ENCODE data around the gene TAF15. TPM values are rescaled to one million over a fixed set of nuclear protein-coding genes. Genes with fewer than 3 reads are reported as not detected.
A peak's percentile ranks its signal among the peaks of the same experiment; 100 is the strongest.

The TAF15 gene
- total RNA-seq, 1 donor from 2014 or later, result 140 TPM

GRCh38 chr17:35865412-35866340, 56.4 kb downstream of the TAF15 start:
- no peak for DNase-seq (ENCODE audit: low spot score)
- intact Hi-C loops (cut with DNase I), result no loop called here

DNA sequence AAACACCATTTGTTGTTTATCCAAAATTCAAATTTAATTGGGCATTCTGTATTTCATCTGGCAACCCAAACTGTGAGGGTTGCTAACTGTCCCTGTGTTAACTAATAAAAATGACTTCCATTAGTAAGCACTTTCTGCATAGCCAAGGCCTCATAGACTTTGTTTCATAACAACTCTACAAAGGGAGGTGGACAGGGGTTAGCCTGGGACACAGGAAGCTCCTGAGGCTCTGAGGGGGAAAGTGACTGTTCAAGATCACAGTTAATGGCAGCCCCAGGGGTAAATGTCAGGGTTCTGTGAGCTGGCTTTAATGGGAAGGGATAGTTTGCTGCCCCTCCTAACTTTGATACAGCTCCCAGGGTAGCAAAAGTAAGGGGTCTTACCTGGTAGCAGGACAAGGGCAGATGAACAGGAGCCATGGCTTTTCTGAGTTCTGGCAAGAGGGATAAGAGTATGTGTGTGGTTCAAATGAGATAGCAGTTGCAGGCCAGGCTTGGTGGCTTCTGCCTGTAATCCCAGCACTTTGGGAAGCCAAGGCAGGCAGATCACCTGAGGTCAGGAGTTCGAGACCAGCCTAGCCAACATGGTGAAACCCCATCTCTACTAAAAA, 57.2 kb downstream of the TAF15 start:
- no peak for DNase-seq (ENCODE audit: low spot score)
- intact Hi-C loops (cut with DNase I), result no loop called here

DNA sequence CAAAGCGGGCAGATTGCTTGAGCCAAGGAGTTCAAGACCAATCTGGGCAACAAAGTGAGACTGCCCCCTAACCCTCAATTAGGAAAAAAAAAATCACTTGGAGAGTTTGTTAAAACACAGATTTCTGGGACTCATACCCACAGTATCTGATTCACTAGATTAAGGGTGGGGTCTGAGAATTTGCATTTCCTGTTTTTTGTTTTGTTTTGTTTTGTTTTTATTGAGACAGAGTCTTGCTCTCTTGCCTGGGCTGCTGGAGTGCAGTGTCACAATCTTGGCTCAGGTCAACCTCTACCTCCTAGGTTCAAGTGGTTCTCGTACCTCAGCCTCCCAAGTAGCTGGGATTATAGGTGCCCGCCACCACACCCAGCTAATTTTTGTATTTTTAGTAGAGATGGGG, 58.3 kb downstream of the TAF15 start:
- intact Hi-C loops (cut with DNase I), result no loop called here
- DNase-seq (ENCODE audit: low spot score), result no peak

- intact Hi-C loops (cut with DNase I), result no loop called here
- DNase-seq (ENCODE audit: low spot score), result no peak
Measured at GRCh38 chr17:35868737-35869136, 59.5 kb downstream of the TAF15 start, which contains the start of gene HEATR9. Gene HEATR9 (minus strand): TSS chr17:35868891. CDS start chr17:35868742, 149 bp downstream.

DNA sequence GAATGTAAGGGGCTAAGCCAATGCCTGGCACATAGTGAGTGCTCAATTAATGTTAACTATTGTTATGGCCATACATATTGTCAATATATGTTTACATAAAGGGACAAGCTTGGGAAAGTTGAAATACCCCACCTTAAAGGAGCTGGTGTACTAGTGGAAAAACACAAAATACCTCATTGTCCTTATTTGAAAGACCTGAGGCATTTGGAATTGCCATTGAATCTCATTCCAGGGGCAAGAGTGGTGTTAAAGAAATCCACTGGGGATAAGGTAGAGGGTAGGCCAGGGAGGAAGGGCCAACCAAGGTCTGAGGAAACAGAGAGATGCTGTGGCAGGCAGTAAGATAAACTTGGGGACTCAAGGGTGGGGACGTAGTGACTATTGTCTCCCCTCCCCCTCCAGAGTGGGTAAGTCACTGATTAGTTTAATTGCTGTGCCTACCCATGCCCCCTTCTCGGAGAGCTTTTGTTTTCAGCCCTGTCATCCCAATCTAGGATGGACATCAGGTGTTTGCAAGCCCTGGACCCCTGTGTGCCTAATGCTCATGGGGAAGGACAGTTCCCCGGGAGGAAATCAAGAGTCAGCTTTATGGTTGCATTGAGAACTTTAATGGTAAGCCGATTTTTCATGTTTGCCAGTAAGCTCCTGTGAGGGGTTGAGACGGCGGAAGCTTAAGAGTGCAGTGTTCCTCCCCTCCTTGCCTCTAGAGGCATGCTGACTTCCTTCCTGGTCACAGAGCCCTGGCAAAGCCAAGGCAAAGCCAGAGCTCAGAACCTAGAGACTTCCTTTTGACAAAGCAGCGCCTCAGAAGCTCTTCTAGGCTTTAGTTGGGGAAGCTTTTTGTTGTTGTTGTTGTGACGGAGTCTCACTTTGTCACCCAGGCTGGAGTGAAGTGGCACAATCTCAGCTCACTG, 61.9 kb downstream of the TAF15 start:
- DNase-seq (ENCODE audit: low spot score), result no peak
- intact Hi-C loops (cut with DNase I), result no loop called here

DNA sequence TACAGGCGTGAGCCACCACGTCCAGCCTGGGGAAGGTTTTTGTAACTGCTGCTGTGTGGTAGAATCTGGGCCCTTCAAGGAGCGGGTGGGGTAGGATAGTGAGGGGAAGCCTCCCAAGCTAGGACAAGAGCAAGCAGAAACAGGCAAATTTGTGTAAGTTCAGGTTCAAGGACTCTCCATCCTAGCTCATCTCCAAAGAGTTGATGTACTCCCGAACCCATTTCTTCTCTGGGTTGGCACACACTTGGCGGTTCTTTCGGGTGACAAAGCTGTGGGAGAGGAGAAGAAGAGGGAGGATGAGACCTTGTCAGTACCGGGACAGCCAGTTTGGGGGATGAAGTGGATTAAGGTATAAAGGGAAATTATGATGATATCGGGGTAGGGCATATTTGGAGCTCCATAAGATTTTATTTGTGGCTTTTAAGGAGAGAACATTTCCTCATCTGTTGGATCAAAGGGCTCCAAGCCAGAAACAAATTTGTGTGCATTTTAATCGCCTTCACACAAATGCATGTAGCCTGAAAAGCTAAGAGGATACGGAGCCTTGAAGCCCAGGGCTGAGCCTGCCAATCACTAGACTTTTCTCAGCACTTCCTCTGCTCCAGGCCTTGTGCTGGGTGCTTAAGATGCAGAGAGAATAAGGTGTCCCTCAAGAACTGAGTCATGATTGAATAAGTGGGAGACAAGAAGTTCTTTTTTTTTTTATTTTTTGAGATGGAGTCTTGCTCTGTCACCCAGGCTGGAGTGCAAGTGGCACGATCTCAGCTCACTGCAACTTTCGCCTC, 63.1 kb downstream of the TAF15 start:
- DNase-seq (ENCODE audit: low spot score), result peak; percentile 5
- intact Hi-C loops (cut with DNase I), result no loop called here

DNA sequence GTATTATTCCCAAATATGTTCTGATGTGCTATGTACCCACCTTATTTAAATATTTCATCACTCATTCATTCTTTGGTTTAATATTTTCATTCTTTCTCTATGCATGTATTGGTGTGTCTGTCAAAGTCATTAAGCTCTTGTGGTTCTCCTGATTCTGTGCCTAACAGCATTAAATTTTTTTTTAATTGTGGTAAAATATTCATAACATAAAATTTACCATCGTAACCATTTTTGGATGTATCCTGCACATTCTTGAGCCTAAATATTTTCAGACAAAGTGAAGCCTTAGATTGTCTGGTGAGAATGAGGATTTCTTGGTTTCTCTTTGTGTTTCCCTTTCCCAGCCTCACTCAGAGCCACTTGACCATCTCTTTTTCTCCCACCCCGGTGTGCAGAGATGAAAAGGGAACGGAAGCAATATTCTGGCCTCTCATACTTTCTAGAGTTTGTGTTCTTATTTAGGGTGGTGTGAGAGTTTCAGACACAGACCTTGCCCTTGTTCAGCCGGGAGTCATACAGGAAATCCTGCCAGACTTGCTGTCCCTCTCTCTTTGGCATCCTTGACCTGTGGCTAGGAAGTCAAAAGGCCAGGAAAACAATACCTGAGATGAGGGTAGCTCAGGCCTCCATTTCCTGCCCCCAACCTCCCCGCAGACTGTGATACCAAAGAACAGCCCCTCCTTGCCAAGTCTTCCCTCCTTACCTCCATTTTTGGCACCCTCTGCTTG, 66.0 kb downstream of the TAF15 start:
- peak; percentile 73 for DNase-seq (ENCODE audit: low spot score)

GRCh38 chr17:35875800-35876139, 66.5 kb downstream of the TAF15 start:
- DNase-seq (ENCODE audit: low spot score), result no peak
- intact Hi-C loops (cut with DNase I), result no loop called here

More for the DNA sequence above, 66.0 kb downstream of the TAF15 start:
- intact Hi-C loops (cut with DNase I), result no loop called here

DNA sequence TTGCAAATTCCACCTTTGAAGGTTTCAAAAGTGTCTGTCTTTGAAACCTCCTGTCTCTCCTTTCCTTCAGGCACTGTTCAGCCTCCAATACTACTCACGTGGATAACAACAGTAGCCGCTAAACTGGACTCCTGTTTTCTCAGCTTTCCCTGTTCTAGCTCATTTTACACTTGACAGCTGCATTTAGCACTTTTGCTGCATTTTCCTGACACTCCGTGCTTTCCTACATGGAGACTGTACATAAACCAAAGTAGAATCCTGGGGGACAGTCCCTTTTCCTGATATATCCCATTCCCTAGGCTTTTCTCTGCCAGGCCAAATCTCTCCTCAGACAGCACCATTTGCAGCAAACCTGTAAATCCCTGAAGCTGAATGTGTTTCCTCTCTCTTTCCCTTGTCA, 67.2 kb downstream of the TAF15 start:
- intact Hi-C loops (cut with DNase I), result no loop called here
- no peak for DNase-seq (ENCODE audit: low spot score)

GRCh38 chr17:35877345-35878029, 68.2 kb downstream of the TAF15 start:
- DNase-seq (ENCODE audit: low spot score), result no peak
- intact Hi-C loops (cut with DNase I), result no loop called here

DNA sequence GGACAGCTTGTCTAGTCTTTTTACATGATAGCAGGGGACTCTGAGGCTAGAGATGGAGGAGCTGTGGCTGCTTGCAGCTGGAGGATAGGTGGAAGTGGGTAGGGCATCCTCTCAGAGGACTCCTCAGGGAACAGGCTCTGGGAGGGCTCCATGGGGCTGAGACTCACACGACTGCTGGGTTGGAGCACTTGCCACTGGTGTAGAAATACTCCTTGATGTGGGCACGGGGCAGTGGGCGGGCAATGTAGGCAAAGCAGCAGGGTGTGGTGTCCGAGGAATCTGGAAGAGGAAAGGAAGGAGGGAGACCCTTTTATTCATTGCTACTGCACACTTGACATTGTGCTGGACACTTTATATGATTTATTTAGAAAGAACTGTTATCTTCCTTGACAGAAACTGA, 69.1 kb downstream of the TAF15 start:
- no peak for DNase-seq (ENCODE audit: low spot score)
- intact Hi-C loops (cut with DNase I), result no loop called here

GRCh38 chr17:35879773-35880654, 70.7 kb downstream of the TAF15 start, which contains the start of gene CCL5:
Gene CCL5 (minus strand): TSS chr17:35880360.
- intact Hi-C loops (cut with DNase I), result loop anchor here (10.0 kb wide), 1 partner anchor 65 kb away; the partner anchor contains the start of gene LYZL6
- DNase-seq (ENCODE audit: low spot score), result no peak

DNA sequence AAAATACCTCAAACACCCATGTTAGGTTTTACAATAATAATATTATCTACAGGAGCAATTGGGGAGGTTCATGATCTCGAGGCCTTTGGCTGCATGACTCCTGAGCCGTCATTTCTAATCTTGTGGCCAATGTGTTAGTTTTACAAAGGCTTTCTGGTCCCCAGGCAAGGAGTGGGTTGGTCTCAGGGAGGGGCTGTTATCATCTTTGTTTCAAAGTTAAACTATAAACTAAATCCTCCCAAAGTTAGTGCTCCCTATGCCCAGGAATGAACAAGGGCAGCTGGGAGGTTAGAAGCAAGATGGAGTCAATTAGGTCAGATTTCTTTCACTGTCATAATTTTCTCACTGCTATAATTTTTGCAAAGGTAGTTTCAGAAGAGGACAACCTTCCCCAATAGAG, 80.0 kb downstream of the TAF15 start:
- intact Hi-C loops (cut with DNase I), result loop anchor here (10.0 kb wide), 1 partner anchor 56 kb away; the partner anchor contains the start of gene LYZL6
- DNase-seq (ENCODE audit: low spot score), result no peak

DNA sequence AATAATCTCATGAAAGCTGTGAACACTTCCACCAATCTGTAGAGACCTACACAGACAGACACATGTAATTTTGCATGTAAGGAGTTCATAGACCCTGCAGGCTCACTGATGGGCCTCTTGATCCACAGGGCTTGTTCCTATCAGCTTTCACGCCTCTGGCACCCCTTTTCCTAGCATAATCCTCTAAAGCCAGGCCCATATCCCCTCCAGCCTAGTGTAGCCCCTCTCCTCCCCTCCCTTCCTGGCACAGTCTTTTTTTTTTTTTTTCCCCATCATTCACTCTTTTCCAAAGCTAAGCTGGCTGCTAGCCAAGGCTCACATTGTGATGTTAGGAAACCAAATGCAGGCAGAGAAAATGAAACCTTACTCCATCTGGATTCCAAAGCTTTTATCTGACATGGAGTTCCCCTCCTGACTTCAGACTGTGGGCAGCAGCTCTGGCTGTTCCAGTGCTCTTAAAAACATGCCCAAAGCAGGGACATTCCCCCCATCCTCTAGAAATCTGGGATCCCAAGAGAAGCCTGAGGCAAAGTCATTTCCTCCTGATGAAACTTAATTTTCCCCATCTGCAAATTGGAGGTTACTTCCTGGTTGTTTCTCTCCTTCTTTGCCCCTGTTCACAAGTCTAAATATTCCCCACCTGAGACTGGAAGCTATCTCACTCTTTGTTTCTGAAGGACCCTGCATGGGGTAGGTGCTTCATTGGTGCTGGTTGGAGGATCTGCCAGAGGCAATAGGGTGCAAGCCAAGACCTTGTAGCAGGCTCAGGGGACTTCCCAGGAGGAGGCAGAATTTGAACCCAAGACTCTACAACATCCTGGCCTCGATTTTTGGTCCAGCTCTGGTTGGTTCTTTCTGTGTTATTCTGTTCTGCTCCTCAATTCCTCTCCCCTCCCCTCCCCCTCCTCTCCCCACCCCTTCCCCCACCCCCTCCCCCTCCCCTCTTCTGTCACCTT, 80.8 kb downstream of the TAF15 start:
- intact Hi-C loops (cut with DNase I), result loop anchor here (10.0 kb wide), 1 partner anchor 55 kb away; the partner anchor contains the start of gene LYZL6
- DNase-seq (ENCODE audit: low spot score), result no peak

DNA sequence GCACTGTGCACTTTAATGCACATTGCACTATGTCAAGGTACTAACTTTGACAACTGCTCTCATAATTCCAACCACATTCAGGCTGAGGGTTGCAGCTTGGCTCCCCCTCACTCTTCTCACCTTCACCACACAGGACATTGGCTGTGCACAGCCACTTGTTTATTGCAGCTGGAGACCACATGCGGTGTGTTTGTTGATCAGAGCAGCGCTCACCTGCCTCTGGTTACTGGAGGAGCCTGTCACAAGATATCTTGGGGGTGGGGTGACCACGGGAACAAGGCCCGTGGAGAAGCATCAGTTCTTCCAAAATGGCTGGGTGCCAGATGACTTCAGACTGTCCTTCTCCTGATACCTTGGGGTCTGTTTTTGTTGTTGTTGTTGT, 81.5 kb downstream of the TAF15 start:
- DNase-seq (ENCODE audit: low spot score), result no peak
- intact Hi-C loops (cut with DNase I), result no loop called here

- DNase-seq (ENCODE audit: low spot score), result no peak
- intact Hi-C loops (cut with DNase I), result no loop called here
Measured at GRCh38 chr17:35891269-35891668, 82.0 kb downstream of the TAF15 start.

All from cardiac septum (tissue), 1 donor.